Left renal pelvis (tissue), 4 donors: ENCODE data around the gene ULBP1. TPM values are rescaled to one million over a fixed set of nuclear protein-coding genes. Genes with fewer than 3 reads are reported as not detected.
"Not testable (repeated sequence)": the region's sequence is repeated elsewhere in the genome, so short reads cannot be mapped to it uniquely, and the experiment has no call there.

Experiments used
- DNase-seq, 4 donors: peaks; one replicate each; pipeline ENCODE4 v3.0.0-alpha.2; 2013; ENCODE audit warnings: low read depth in 4 of 4, low spot score in 3 of 4
- polyA plus RNA-seq, 4 donors: library from polyadenylated mRNA; unstranded; fragments of 120-200 nt; gene quantifications; one replicate each; pipeline ENCODE4 v1.2.1, GENCODE V29; 2013; ENCODE audit not compliant: insufficient read length in 4 of 4

ULBP1 gene
- polyA plus RNA-seq, 4 donors, result 0.76 to 2.0 (median 1.2) TPM

- no peak for DNase-seq
Observed at GRCh38 chr6:149969635-149970034, 5.9 kb downstream of the ULBP1 start.

DNA sequence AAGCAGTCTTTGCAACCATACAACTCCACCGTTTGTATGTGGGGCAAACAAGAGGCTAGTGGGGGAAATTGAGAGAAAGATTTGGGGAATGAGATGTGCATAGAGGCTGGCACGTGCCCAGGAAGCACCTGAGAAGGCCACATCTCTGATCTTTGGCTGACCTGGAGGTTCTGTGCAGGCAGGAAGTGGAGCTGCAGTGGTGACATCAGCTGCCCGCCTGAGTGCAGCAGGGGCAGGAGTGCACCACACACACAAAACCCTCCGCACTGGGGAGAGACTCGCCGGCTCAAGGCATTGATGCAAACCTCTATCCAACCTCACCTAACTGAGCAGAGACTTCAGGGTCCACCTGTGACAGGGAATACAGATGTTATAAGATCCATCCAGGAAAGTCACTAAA is 10.7 kb downstream of the ULBP1 start:
- not testable (repeated sequence) for DNase-seq

- DNase-seq, result no peak
Observed at GRCh38 chr6:149974825-149975224, 11.1 kb downstream of the ULBP1 start.

DNA sequence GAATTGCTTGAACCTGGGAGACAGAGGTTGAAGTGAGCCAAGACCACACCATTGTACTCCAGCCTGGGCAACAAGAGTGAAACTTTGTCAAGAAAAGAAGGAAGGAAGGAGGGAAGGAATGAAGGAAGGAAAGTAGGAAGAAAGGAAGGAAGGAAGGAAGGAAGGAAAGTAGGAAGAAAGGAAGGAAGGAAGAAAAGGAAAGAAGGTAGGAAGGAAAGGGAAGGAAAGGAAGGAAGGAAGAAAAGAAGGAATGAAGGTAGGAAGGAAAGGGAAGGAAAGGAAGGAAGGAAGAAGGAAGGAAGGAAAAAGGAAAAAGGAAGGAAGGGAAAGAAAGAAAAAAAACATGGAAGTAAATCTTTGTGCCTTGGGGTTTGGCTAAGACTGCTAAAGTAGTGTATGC is 11.7 kb downstream of the ULBP1 start:
- DNase-seq, result no peak

DNA sequence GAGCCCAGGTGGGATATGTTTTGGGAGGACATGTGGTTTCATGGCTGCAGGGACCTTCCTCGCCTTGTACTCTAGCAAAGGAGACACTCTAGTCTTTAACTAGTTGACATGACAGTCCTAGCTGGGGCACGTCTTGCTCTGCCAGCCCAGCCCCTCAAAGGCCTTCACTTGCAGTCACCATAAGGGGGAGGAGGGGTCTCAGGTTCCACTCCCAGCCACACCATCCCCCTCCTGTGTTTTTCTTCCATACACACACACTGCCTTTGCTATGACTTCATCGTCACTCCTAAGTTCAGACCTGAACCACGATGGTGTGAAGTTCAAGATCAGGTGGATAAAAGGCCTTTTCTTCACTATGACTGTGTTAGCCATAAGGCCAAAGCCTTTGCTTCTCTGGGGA is 13.5 kb downstream of the ULBP1 start:
- no peak for DNase-seq

DNA sequence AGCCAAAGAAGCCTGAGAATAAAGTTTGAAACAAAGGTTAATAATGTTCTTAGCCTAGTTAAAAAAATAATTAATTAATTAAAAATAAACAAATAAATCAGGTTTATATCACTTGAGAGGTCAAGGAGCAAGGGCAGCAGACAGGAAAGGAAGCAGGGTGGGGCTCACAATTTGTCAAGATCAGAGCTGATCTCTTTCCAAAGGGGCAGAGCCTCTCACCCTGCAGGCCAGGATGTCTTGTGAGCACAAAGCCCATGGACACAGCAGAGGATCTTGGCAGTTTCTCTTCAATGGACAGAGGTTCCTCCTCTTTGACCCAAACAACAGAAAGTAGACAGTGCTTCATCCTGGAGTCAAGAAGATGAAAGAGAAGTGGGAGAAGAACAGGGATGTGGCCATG is 14.9 kb downstream of the ULBP1 start:
- no peak for DNase-seq

DNA sequence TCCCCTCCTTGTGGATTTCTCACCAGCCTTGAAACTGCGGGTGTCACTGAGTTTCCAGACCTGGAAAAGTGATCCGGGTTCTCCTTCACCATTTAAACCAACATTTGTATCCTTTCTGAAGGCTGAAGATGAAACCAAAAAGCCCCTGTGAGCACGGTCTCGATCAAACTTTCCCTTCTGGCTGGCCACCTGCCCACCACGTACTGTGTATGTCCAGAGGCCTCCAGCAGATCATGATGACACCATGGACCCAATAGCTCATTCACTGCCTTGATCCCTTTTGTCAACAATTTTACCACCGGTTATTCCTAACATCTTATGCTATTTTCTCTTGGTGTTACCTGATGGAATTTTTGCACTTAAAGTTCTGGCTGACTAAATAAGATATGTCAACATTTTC is 15.6 kb downstream of the ULBP1 start:
- DNase-seq, result no peak

- no peak for DNase-seq
Observed at GRCh38 chr6:149983145-149983544, 19.4 kb downstream of the ULBP1 start.

DNA sequence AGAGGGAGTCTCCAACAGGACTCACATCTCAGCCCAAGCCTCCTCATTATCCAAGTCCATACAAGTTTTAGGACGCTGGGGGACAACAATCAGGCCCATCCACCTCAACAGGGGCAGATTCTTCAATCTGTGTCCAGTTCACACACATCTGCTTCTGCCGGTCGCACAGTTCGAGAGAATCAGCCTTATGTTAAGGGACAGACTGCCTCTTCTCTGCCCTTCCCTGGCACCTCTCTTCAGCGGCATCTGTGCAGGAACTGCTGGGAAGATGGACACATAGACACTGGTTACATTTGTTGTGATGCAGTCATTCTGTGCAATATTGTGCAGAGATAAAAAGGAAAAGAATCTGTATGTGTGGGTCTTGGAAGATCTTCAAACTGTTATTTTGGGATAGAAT is 21.0 kb downstream of the ULBP1 start:
- DNase-seq, result no peak

DNA sequence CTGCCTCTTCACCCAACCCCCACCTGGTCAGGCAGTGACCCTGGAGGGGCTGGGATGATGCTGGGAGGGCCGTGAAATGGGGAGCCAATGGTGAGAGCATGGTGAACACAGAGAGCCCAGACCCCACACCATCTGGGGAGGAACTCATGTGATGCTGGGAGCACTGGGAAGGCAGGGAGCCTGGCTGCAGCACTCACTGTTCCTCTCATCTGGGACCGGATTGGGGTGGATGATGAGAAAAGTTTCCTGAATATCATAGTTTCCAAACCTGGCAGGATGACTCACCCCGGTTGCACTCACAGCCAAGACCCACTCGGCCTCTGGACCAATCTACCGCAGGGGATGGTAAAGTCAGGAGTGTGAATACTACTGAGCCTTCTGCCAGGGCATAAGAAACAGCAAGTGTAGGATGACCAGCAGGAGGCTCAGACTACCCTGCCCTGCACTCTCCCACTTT is 21.8 kb downstream of the ULBP1 start:
- no peak for DNase-seq

GRCh38 chr6:149987602-149988107 is 23.9 kb downstream of the ULBP1 start:
- no peak for DNase-seq

GRCh38 chr6:149988550-149989346 is 25.0 kb downstream of the ULBP1 start:
- DNase-seq, result no peak

DNA sequence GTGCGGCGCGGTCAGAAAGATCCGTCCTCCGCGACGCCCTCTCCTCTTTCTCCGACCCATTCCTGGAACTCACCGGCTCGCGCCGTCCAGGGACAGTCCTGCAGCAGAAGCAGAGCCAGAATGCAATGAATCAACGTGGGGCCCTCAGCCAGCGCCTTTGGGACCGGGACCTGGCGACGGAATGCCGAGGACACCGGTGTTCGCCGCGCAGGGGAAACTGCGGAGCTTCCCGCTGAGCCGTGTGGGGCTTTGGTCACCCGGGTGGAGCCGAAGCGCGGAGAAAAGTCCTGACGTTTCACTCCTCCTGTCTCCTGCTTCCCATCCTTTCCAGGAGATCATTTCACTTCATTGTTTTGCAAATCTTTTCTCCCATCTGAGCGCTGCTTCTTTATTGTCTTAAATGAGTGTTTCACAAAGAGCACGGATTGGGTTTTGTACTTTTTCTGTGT is 26.5 kb downstream of the ULBP1 start:
- DNase-seq, result no peak

- no peak for DNase-seq
Observed at GRCh38 chr6:149990661-149991471, 27.1 kb downstream of the ULBP1 start.

DNA sequence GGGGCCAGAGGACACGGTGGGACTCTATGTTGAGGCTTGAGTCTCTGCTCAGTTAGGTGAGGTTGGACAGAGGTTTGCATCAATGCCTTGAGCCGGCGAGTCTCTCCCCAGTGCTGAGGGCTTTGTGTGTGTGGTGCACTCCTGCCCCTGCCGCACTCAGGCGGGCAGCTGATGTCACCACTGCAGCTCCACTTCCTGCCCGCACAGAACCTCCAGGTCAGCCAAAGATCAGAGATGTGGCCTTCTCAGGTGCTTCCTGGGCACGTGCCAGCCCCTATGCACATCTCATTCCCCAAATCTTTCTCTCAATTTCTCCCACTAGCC is 27.7 kb downstream of the ULBP1 start:
- DNase-seq, result not testable (repeated sequence)

DNA sequence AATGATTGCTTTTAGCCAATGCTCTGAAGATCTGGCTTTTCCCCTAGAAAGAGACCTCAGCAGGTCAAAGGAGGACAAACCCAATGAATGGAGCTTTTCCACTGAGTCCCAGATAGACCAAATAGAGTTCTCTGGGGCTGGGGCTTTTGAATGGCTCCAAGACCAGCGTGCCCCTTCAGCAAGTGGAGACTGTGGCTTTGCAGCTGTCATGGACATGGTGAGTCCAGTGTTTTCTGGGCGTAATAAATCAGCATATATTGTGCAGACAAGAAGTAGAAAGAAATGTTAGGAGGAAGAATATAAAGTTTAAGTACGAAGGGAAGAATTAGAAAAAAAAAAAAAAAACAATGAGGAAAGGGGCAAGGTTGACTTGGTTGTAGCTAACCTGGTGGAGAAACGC is 28.1 kb downstream of the ULBP1 start:
- DNase-seq, result no peak

- no peak for DNase-seq
Observed at GRCh38 chr6:149995235-149995750, 31.6 kb downstream of the ULBP1 start.

- no peak for DNase-seq
Observed at GRCh38 chr6:149995971-149996370, 32.2 kb downstream of the ULBP1 start.

- no peak for DNase-seq
Observed at GRCh38 chr6:149999636-150000035, 35.9 kb downstream of the ULBP1 start.

- no peak for DNase-seq
Observed at GRCh38 chr6:150001295-150002008, 37.7 kb downstream of the ULBP1 start.

GRCh38 chr6:150002710-150003109 is 39.0 kb downstream of the ULBP1 start:
- no peak for DNase-seq
